Testis (tissue), 3 donors: ENCODE data around the gene KRT14. TPM values are rescaled to one million over a fixed set of nuclear protein-coding genes. Genes with fewer than 3 reads are reported as not detected.
"Not testable (repeated sequence)": the region's sequence is repeated elsewhere in the genome, so short reads cannot be mapped to it uniquely, and the experiment has no call there.

ENCODE experiments used
- DNase-seq: peaks from one replicate; pipeline ENCODE4 v3.0.0-alpha.2; 2019
- H3K27ac ChIP-seq, 2 donors: fragments of 200-600 bp; sonication (generic); one replicate each; pipeline ENCODE4 v1.5.1; 2019
- H3K27me3 ChIP-seq: fragments of 200-600 bp; sonication (generic); one replicate; pipeline ENCODE4 v1.5.1; 2019
- H3K36me3 ChIP-seq: fragments of 200-600 bp; sonication (generic); one replicate; pipeline ENCODE4 v1.5.1; 2017; ENCODE audit warnings: low read depth; ENCODE audit errors: missing control alignments
- H3K4me1 ChIP-seq: fragments of 200-600 bp; sonication (generic); one replicate; pipeline ENCODE4 v1.5.1; 2019
- H3K4me3 ChIP-seq, 2 donors: fragments of 200-600 bp; sonication (generic); one replicate each; pipeline ENCODE4 v1.5.1; 2017 to 2019
- H3K9me3 ChIP-seq: fragments of 200-600 bp; sonication (generic); one replicate; pipeline ENCODE4 v1.5.1; 2017
- POLR2A ChIP-seq: fragments of 450-650 bp; IDR thresholded peaks from one replicate; pipeline ENCODE4 v1.6.1; 2017; ENCODE audit warnings: antibody characterized with exemption, mild to moderate bottlenecking, moderate library complexity
- WGBS, 2 donors: methylation state at CpG; one replicate each; pipeline ENCODE4 v1.1.5; 2018; 5-methylcytosine and 5-hydroxymethylcytosine counted together
- intact Hi-C: fragments of 100-400 bp; cut with DNase I; formaldehyde crosslinking; loops from one replicate; pipeline ENCODE4 v1.15.1; 2023; ENCODE audit warnings: low total_unique reads
- polyA plus RNA-seq: library from polyadenylated mRNA; stranded (reverse); fragments of 350-450 nt; fragmentation: Illumina TruSeq; extraction: RNeasy Lipid Tissue Mini Kit (QIAGEN cat#74804); gene quantifications from one replicate; pipeline ENCODE4 v1.2.3, GENCODE V29; 2014; ENCODE audit warnings: low read depth, low replicate concordance; ENCODE audit not compliant: insufficient read depth
- total RNA-seq, 2 donors: library from RNA; depleted of rRNA; stranded (reverse); fragments of >200 nt; gene quantifications; one replicate each; pipeline ENCODE4 v1.2.3, GENCODE V29; 2016
- TF ChIP-seq, protein P1 (sequence below), 3 experiments: fragments of 450-650 bp in 2 of 3; fragments of 200-600 bp in 1 of 3; sonication (generic) in 1 of 3; IDR thresholded peaks; one replicate each; pipeline ENCODE4 v1.5.1; 2016 to 2019; ENCODE audit warnings: antibody characterized with exemption in 3 of 3, mild to moderate bottlenecking in 2 of 3, moderate library complexity in 1 of 3

The KRT14 gene
- total and polyA plus RNA-seq, 3 donors from 2014 or later: 0.24 to 0.37 TPM; not detected in 1

DNA sequence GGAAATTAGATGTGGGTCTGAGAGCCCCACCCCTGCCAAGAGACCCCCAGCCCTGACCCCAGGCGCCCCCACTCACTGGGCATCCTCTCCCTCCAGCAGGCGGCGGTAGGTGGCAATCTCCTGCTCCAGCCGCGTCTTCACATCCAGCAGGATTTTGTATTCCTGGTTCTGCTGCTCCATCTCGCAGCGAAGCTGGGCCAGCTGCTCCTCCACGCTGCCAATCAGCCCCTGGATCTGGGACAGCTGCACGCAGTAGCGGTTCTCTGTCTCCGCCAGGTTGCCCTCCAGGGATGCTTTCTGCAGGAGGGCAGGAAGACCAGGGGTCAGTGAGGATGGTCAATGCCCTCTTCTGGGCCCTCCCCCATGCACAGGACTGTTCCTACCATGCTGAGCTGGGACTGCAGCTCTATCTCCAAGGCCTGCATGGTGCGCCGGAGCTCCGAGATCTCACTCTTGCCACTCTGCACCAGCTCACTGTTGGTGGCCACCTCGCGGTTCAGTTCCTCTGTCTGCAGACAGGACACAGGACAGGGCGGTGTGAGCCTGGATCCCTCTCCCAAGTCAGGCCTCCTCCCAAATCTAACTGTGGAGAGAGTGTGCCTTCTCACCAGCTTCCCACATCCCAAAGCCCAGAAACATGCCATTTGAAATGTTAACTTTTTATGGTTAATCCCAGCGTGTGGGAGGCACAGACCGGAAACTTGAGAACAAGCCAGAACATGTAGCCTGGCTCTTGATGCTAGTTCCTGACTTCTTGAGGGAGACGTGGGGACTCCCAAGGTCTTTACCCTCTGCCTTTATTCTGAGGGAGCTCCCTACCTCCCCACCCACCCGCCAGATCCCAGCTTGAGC, 34.1 kb upstream of the KRT14 start:
- TF ChIP-seq, protein P1, sequence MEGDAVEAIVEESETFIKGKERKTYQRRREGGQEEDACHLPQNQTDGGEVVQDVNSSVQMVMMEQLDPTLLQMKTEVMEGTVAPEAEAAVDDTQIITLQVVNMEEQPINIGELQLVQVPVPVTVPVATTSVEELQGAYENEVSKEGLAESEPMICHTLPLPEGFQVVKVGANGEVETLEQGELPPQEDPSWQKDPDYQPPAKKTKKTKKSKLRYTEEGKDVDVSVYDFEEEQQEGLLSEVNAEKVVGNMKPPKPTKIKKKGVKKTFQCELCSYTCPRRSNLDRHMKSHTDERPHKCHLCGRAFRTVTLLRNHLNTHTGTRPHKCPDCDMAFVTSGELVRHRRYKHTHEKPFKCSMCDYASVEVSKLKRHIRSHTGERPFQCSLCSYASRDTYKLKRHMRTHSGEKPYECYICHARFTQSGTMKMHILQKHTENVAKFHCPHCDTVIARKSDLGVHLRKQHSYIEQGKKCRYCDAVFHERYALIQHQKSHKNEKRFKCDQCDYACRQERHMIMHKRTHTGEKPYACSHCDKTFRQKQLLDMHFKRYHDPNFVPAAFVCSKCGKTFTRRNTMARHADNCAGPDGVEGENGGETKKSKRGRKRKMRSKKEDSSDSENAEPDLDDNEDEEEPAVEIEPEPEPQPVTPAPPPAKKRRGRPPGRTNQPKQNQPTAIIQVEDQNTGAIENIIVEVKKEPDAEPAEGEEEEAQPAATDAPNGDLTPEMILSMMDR (IDR thresholded peaks at IDR 0.05): no peak
- no peak for TF ChIP-seq POLR2A
- no peaks in the 10 kb centered on the region for H3K9me3 ChIP-seq
- H3K4me1 ChIP-seq: peaks cover 5% of the 10 kb centered on the region
- intact Hi-C loops: no loop called here
- H3K27me3 ChIP-seq: no peaks in the 10 kb centered on the region
- no peak overlapping the region for H3K27ac ChIP-seq
- no peaks in the 10 kb centered on the region for H3K36me3 ChIP-seq
- no peak for DNase-seq
- WGBS, 2 donors: 62 to 64% methylated on average over 20 to 21 of the region's 21 CpGs
- H3K4me3 ChIP-seq: no peak overlapping the region

DNA sequence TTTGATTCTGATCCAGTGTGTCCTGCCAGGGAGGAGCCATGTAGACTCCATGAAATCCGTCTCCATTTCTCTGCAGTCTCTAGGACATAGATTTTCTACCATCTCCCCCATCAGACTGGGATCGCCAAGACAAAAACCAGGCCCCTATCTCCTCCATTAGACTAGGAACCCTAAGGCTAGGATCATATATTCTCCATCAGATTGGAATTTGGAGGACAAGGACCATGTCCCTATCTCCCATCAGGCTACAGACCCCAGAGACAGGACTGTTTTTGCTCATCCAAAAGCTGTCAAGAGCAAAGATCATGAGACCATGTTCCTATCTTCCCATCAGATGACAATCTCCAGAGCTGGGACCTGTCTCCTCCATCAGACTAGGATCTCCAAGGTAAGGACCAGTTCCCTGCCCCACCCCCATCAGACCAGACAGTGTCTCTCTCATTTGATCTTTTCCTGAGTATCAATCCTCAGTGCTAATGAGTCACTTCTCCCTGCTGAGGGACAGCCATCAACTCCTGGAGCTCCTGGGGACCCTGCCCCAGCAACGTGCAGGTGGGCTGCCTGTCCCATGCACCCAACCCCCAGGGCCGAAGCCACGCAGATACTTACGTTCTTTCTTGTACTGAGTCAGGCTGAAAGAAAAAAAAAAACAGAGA, 33.4 kb upstream of the KRT14 start:
- 77 to 92% methylated on average over 6 of the region's 6 CpGs for WGBS, 2 donors
- H3K4me1 ChIP-seq, H3K4me3 ChIP-seq, H3K27me3 ChIP-seq, DNase-seq, H3K9me3 ChIP-seq, H3K27ac ChIP-seq, H3K36me3 ChIP-seq, intact Hi-C loops: not testable (repeated sequence)

DNA sequence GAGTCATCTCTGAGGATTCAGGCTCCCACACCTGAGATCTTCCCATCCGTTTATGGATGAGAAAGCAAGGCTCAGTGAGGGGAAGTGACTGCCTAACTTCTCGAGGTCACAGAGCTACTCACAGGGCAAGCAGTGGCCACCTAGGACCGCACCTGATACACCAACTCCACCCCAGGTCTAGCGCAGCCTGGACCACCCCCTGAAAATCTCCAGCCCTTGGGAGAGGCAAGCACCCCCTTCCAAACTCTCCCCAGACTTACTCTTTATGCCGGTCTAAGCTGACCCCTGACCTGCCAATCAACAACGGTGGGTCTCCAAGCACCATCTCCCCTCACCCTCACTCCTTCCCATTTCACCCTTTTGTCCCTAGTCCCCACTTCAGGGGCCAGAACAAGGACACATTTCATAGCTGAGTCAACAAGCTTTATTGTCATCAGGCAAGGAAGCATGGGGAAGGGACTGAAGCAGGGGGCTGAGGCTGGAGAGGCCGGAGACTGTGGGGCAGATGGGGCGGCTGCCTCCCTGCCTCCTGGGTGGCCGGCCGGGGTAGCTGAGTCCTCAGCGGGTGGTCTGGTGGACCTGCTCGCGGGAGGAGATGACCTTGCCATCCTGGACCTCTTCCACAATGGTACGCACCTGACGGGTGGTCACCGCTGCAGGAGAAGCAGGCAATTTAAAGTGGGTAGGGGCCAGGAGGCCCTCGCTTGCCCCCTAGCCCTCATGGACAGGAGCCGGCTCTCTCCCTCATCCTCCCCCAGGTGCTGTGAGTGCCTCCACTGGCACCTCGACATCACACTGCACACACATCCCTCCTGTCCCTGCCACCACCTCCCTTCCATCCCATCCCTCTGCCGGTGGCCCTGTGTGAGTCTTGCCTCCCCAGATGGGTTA, 32.6 kb upstream of the KRT14 start:
- DNase-seq: no peak
- 76 to 82% methylated on average over 11 to 18 of the region's 20 CpGs for WGBS, 2 donors
- no peaks in the 10 kb centered on the region for H3K36me3 ChIP-seq
- no peak overlapping the region for H3K27ac ChIP-seq
- no peaks in the 10 kb centered on the region for H3K27me3 ChIP-seq
- no peak overlapping the region for H3K4me3 ChIP-seq
- intact Hi-C loops: no loop called here
- H3K4me1 ChIP-seq: peaks cover 5% of the 10 kb centered on the region
- no peaks in the 10 kb centered on the region for H3K9me3 ChIP-seq
- TF ChIP-seq POLR2A: no peak
- TF ChIP-seq, protein P1 (IDR thresholded peaks at IDR 0.05): no peak

DNA sequence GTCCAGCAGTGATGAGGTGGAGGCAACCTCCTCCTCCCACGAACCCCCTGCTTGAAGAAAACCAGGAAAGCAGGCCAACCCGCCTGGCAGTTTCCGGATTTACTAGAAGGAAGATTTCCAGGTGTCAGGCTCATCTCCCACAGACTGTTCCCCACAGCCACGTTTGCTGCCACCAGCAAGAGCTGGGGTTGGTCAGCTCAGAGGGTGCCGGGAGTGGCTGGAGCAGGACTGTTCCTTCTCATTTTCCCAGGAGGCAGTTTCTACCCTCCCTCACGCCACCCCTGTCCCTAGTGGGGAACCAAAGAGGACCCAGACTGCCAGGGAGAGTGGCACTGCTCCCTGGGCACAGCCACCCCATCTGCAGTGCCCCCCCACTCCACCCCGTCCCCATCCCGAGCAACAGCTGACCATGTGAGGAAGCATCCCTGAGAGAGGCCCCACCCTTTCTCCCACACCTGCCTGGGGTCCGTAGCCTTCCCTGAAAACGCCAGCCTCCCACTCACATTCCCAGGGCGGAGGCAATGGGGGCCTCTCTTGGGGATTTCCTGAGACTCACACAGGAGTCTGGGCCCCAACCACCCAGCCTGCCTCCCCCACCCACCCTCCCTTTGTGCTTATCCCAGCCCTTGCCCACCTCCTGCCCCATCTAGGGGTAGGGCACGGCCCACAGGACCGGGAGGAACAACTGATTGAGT, 31.8 kb upstream of the KRT14 start:
- no peak for DNase-seq
- WGBS, 2 donors: 65 to 78% methylated on average over 7 to 13 of the region's 13 CpGs
- H3K4me1 ChIP-seq: peaks cover 5% of the 10 kb centered on the region
- H3K27me3 ChIP-seq: no peaks in the 10 kb centered on the region
- H3K27ac ChIP-seq: no peak overlapping the region
- no peaks in the 10 kb centered on the region for H3K36me3 ChIP-seq
- no peak for TF ChIP-seq POLR2A
- TF ChIP-seq, protein P1 (IDR thresholded peaks at IDR 0.05): no peak
- H3K4me3 ChIP-seq: no peak overlapping the region
- H3K9me3 ChIP-seq: no peaks in the 10 kb centered on the region
- intact Hi-C loops: no loop called here
